GM18505 (cell line): ENCODE data around the gene FMN1.

Experiments used
- ATAC-seq: cut with Tn5 transposase; IDR thresholded peaks from one replicate; pipeline ENCODE4 v1.9.1; 2021; ENCODE audit not compliant: unreplicated experiment
- POLR2A ChIP-seq: IDR thresholded peaks from 4 replicates; pipeline ENCODE4 v1.6.1; 2011; ENCODE audit warnings: borderline replicate concordance; ENCODE audit not compliant: insufficient read depth, insufficient read length; ENCODE audit errors: extremely low read depth

The FMN1 gene

GRCh38 chr15:32944431-32944830 is 250.1 kb downstream of the FMN1 start:
- ATAC-seq, result no peak
- no peak for TF ChIP-seq POLR2A

GRCh38 chr15:32943711-32944110 is 250.8 kb downstream of the FMN1 start:
- TF ChIP-seq POLR2A, result no peak
- no peak for ATAC-seq

- no peak for ATAC-seq
Observed at GRCh38 chr15:32942401-32942841, 252.1 kb downstream of the FMN1 start.

GRCh38 chr15:32941823-32942222 is 252.7 kb downstream of the FMN1 start:
- no peak for TF ChIP-seq POLR2A
- ATAC-seq, result no peak

More at GRCh38 chr15:32942401-32942841, 252.1 kb downstream of the FMN1 start:
- no peak for TF ChIP-seq POLR2A

- no peak for TF ChIP-seq POLR2A
- no peak for ATAC-seq
Observed at GRCh38 chr15:32936976-32937375, 257.5 kb downstream of the FMN1 start.

- no peak for ATAC-seq
- no peak for TF ChIP-seq POLR2A
Observed at GRCh38 chr15:32936283-32936918, 258.1 kb downstream of the FMN1 start.

- TF ChIP-seq POLR2A, result no peak
- ATAC-seq, result no peak
Observed at GRCh38 chr15:32935139-32935538, 259.4 kb downstream of the FMN1 start.

- TF ChIP-seq POLR2A, result no peak
- no peak for ATAC-seq
Observed at GRCh38 chr15:32933236-32933635, 261.3 kb downstream of the FMN1 start.

- ATAC-seq, result no peak
- TF ChIP-seq POLR2A, result no peak
Observed at GRCh38 chr15:32928876-32929275, 265.6 kb downstream of the FMN1 start.

- ATAC-seq, result no peak
- no peak for TF ChIP-seq POLR2A
Observed at GRCh38 chr15:32927124-32927523, 267.4 kb downstream of the FMN1 start.

GRCh38 chr15:32923176-32923575 is 271.3 kb downstream of the FMN1 start:
- no peak for ATAC-seq

GRCh38 chr15:32922541-32922940 is 272.0 kb downstream of the FMN1 start:
- no peak for TF ChIP-seq POLR2A

More at GRCh38 chr15:32923176-32923575, 271.3 kb downstream of the FMN1 start:
- no peak for TF ChIP-seq POLR2A

GRCh38 chr15:32919749-32920414 is 274.6 kb downstream of the FMN1 start:
- TF ChIP-seq POLR2A, result no peak
- ATAC-seq, result no peak

More at GRCh38 chr15:32922541-32922940, 272.0 kb downstream of the FMN1 start:
- no peak for ATAC-seq

GRCh38 chr15:32918547-32918946 is 276.0 kb downstream of the FMN1 start:
- ATAC-seq, result no peak
- TF ChIP-seq POLR2A, result no peak

GRCh38 chr15:32910839-32911238 is 283.7 kb downstream of the FMN1 start:
- TF ChIP-seq POLR2A, result no peak
- ATAC-seq, result no peak

GRCh38 chr15:32909431-32909830 is 285.1 kb downstream of the FMN1 start:
- no peak for ATAC-seq
- TF ChIP-seq POLR2A, result no peak
